Measurements from ENCODE around the gene SLX4IP.

The SLX4IP gene

GRCh38 chr20:10428008-10428407 lies 7.1 kb upstream of the SLX4IP start:
- DNase-seq (ENCODE audit: low read depth, low spot score), result no peak

- no peak for DNase-seq (ENCODE audit: low read depth, low spot score)
Observed at GRCh38 chr20:10429443-10429981, 5.6 kb upstream of the SLX4IP start.

GRCh38 chr20:10430000-10430466 lies 5.1 kb upstream of the SLX4IP start:
- DNase-seq (ENCODE audit: low read depth, low spot score), result no peak

GRCh38 chr20:10430704-10431103 lies 4.4 kb upstream of the SLX4IP start:
- DNase-seq (ENCODE audit: low read depth, low spot score), result no peak

- no peak for DNase-seq (ENCODE audit: low read depth, low spot score)
Observed at GRCh38 chr20:10432079-10432478, 3.0 kb upstream of the SLX4IP start.

GRCh38 chr20:10433014-10433622 lies 2.0 kb upstream of the SLX4IP start:
- DNase-seq (ENCODE audit: low read depth, low spot score), result no peak

GRCh38 chr20:10433623-10434466 lies 1.3 kb upstream of the SLX4IP start, which contains the start of gene MKKS:
TSS of gene MKKS (minus strand) at chr20:10434222. CDS start at chr20:10413514, 20,708 bp downstream.
- DNase-seq (ENCODE audit: low read depth, low spot score), result peak; percentile 79

GRCh38 chr20:10434467-10434831 lies 656 bp upstream of the SLX4IP start:
- DNase-seq (ENCODE audit: low read depth, low spot score), result peak; percentile 98

GRCh38 chr20:10436053-10436699 lies 1.1 kb downstream of the SLX4IP start:
- DNase-seq (ENCODE audit: low read depth, low spot score), result no peak

GRCh38 chr20:10438217-10438616 lies 3.1 kb downstream of the SLX4IP start:
- no peak for DNase-seq (ENCODE audit: low read depth, low spot score)

- no peak for DNase-seq (ENCODE audit: low read depth, low spot score)
Observed at GRCh38 chr20:10443936-10444335, 8.8 kb downstream of the SLX4IP start.

- DNase-seq (ENCODE audit: low read depth, low spot score), result no peak
Observed at GRCh38 chr20:10445758-10446157, 10.7 kb downstream of the SLX4IP start.

- DNase-seq (ENCODE audit: low read depth, low spot score), result peak; percentile 24
Observed at GRCh38 chr20:10447028-10447427, 11.9 kb downstream of the SLX4IP start.

- no peak for DNase-seq (ENCODE audit: low read depth, low spot score)
Observed at GRCh38 chr20:10448270-10449156, 13.4 kb downstream of the SLX4IP start.

- no peak for DNase-seq (ENCODE audit: low read depth, low spot score)
Observed at GRCh38 chr20:10449270-10449669, 14.2 kb downstream of the SLX4IP start.

GRCh38 chr20:10453241-10453640 lies 18.1 kb downstream of the SLX4IP start:
- DNase-seq (ENCODE audit: low read depth, low spot score), result no peak

- DNase-seq (ENCODE audit: low read depth, low spot score), result no peak
Observed at GRCh38 chr20:10454151-10454750, 19.1 kb downstream of the SLX4IP start.

- DNase-seq (ENCODE audit: low read depth, low spot score), result no peak
Observed at GRCh38 chr20:10461495-10461894, 26.4 kb downstream of the SLX4IP start.

- DNase-seq (ENCODE audit: low read depth, low spot score), result no peak
Observed at GRCh38 chr20:10462516-10462915, 27.4 kb downstream of the SLX4IP start.

GRCh38 chr20:10463622-10464021 lies 28.5 kb downstream of the SLX4IP start:
- no peak for DNase-seq (ENCODE audit: low read depth, low spot score)

- DNase-seq (ENCODE audit: low read depth, low spot score), result no peak
Observed at GRCh38 chr20:10465135-10465534, 30.0 kb downstream of the SLX4IP start.

Data from smooth muscle cell of the brain vasculature (primary cell).